Thoracic aorta (tissue), 2 donors: Measurements from ENCODE around the gene COL13A1. TPM values are rescaled to one million over a fixed set of nuclear protein-coding genes. Genes with fewer than 3 reads are reported as not detected.

Source experiments
- ATAC-seq: fragments of 150-250 bp; one replicate; pipeline ENCODE4 v1.8.0; 2017; ENCODE audit warnings: low read depth; ENCODE audit not compliant: insufficient number of reproducible peaks, low FRiP score
- DNase-seq: peaks from one replicate; pipeline ENCODE4 v3.0.0-alpha.2; 2020; ENCODE audit warnings: low spot score
- H3K27ac ChIP-seq, 2 donors: fragments of 200-600 bp; sonication (generic); 1 replicate in 1 of 2; 2 replicates in 1 of 2; pipeline ENCODE4 v1.5.1; 2016; ENCODE audit warnings: mild to moderate bottlenecking in 2 of 2, moderate library complexity in 2 of 2
- H3K27me3 ChIP-seq: fragments of 200-600 bp; sonication (generic); replicated peaks from 2 replicates; pipeline ENCODE4 v1.6.0; 2016; ENCODE audit warnings: mild to moderate bottlenecking; ENCODE audit not compliant: insufficient read depth
- H3K36me3 ChIP-seq: fragments of 200-600 bp; sonication (generic); one replicate; pipeline ENCODE4 v1.5.1; 2016
- H3K4me1 ChIP-seq, 2 donors: fragments of 200-600 bp; sonication (generic); 1 replicate in 1 of 2; 2 replicates in 1 of 2; pipeline versions ENCODE4 v1.5.1 to v1.6.0; 2016; ENCODE audit warnings: low read depth in 2 of 2, mild to moderate bottlenecking in 1 of 2; ENCODE audit not compliant: control insufficient read depth in 1 of 2
- H3K4me3 ChIP-seq: fragments of 200-600 bp; sonication (generic); 2 replicates; pipeline ENCODE4 v1.5.1; 2016; ENCODE audit warnings: mild to moderate bottlenecking
- H3K9me3 ChIP-seq: fragments of 200-600 bp; sonication (generic); 2 replicates; pipeline ENCODE4 v1.5.1; 2016
- total RNA-seq, 2 donors: library from RNA; depleted of rRNA; stranded (reverse); fragments of >200 nt; gene quantifications; one replicate each; pipeline versions ENCODE4 v1.1.0 to v1.2.3, GENCODE V29; 2016
- TF ChIP-seq, protein P1 (sequence below): fragments of 200-600 bp; sonication (generic); IDR thresholded peaks from one replicate; pipeline ENCODE4 v1.5.1; 2019; ENCODE audit warnings: antibody characterized with exemption

Gene COL13A1
- total RNA-seq, 2 donors from 2014 or later, result 23.1 to 34.1 TPM

DNA sequence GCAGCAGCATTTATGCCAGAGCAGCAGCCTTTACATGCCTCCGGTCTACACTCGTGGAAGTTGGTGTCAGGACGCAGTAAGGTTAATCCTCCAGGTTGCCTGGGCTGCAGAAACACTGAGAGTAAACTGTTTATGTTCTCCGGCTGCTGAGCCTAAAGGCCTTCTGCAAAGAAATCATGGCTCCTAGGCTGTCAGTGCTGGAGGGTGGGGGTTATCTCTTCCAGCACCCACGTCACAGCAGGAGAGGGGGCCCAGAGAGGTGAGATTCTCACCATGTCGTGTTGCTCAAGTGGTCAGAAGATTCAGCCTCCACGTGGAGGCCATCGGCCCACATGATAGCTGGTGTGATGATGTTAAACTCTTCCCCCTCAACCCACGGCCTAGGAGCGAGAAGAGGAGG, 41.2 kb downstream of the COL13A1 start:
- ATAC-seq (no peak), DNase-seq (no peak)
- Histone ChIP-seq H3K27me3 (no peaks in the 10 kb centered on the region), H3K27ac (no peak overlapping the region), H3K9me3 (no peaks in the 10 kb centered on the region), H3K36me3 (no peaks in the 10 kb centered on the region), H3K4me1 (peaks cover 0 to 9% of the 10 kb centered on the region in 2 donors), H3K4me3 (no peak overlapping the region)
- TF ChIP-seq, protein P1, sequence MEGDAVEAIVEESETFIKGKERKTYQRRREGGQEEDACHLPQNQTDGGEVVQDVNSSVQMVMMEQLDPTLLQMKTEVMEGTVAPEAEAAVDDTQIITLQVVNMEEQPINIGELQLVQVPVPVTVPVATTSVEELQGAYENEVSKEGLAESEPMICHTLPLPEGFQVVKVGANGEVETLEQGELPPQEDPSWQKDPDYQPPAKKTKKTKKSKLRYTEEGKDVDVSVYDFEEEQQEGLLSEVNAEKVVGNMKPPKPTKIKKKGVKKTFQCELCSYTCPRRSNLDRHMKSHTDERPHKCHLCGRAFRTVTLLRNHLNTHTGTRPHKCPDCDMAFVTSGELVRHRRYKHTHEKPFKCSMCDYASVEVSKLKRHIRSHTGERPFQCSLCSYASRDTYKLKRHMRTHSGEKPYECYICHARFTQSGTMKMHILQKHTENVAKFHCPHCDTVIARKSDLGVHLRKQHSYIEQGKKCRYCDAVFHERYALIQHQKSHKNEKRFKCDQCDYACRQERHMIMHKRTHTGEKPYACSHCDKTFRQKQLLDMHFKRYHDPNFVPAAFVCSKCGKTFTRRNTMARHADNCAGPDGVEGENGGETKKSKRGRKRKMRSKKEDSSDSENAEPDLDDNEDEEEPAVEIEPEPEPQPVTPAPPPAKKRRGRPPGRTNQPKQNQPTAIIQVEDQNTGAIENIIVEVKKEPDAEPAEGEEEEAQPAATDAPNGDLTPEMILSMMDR, result no peak

DNA sequence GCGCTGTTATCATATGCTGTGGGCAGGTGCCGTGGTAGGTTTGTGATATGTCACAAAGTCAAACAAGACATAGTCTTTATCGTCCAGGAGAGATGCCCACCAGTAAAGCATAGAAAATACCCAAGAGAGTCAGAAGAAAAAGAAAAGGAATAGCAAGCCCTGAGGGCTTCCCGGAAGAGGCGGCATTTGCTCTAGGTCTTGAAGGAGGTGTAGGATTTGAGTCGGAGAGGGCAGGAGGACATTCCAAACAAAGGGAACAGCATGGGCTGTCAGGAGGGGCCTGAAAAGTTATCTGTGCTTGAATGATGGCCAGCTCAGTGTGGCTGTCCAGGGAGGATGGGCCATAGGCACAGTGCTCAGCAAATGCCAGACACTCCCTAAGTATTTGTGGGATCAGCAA, 42.2 kb downstream of the COL13A1 start:
- H3K4me3 ChIP-seq, result no peak overlapping the region
- no peaks in the 10 kb centered on the region for H3K27me3 ChIP-seq
- TF ChIP-seq, protein P1, result no peak
- no peak overlapping the region for H3K27ac ChIP-seq
- no peaks in the 10 kb centered on the region for H3K36me3 ChIP-seq
- no peak for DNase-seq
- no peak for ATAC-seq
- H3K9me3 ChIP-seq, result no peaks in the 10 kb centered on the region
- H3K4me1 ChIP-seq, result peaks cover 0 to 9% of the 10 kb centered on the region in 2 donors

DNA sequence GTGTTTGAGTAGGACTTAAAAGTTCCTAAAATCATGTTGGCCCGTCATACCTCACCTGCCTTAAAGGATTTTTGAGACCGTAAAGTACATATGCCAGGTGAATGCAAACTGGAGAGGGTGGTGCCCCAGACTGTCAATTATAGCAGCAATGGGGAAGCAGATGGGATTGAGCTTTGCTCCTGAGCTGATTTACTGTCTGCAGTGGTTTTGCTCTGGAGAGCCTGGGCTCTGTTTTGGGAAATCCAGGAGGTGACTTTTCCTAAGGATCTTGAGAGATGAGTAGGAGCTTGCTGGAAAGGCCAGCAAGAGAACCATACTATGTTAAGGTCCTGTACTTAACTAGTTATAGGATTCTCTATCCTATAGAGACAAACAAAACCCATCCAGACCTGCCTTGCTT, 43.0 kb downstream of the COL13A1 start:
- TF ChIP-seq, protein P1, result no peak
- no peaks in the 10 kb centered on the region for H3K36me3 ChIP-seq
- peaks cover 0 to 9% of the 10 kb centered on the region in 2 donors for H3K4me1 ChIP-seq
- H3K27me3 ChIP-seq, result no peaks in the 10 kb centered on the region
- H3K9me3 ChIP-seq, result no peaks in the 10 kb centered on the region
- no peak overlapping the region for H3K4me3 ChIP-seq
- no peak for ATAC-seq
- H3K27ac ChIP-seq, result no peak overlapping the region
- DNase-seq, result no peak

DNA sequence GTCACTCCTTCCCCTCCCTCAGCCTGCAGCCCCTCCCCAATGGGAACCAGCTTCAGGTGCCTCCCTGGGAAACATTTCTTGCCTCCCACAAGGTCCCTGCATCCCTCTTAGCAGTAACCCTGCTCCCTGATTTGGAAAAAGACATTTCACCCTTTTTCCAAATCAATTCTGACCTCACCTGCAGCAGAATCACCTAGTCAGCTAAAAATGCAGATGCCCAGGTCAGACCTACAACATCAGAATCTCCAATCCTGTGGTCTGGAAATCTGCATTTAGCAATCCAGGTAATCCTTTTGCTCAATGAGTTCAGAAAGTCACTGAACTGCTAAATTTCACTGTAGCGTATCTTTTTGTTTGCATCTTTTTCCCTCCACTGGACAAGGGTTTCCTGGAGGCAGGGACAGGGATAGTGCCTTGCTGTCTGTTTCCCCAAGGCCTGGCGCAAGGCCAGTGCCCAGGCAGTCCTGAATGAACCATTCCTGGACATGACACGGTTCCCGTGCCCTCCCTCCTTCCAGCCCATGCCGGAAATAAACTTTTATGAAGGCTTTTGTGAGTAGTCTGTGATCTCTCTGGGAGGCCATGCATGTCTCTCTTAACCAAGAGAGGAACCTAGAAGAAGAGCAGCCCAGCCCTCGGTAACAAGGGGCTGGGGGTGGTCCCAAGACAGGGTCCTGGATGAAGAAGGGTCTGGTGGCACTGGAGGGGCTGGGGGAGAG, 44.0 kb downstream of the COL13A1 start:
- no peak overlapping the region for H3K27ac ChIP-seq
- H3K9me3 ChIP-seq, result no peaks in the 10 kb centered on the region
- H3K36me3 ChIP-seq, result no peaks in the 10 kb centered on the region
- H3K27me3 ChIP-seq, result no peaks in the 10 kb centered on the region
- H3K4me1 ChIP-seq, result peaks cover 0 to 9% of the 10 kb centered on the region in 2 donors
- TF ChIP-seq, protein P1, result no peak
- DNase-seq (no peak), ATAC-seq (peak; percentile 60)
- H3K4me3 ChIP-seq, result no peak overlapping the region

DNA sequence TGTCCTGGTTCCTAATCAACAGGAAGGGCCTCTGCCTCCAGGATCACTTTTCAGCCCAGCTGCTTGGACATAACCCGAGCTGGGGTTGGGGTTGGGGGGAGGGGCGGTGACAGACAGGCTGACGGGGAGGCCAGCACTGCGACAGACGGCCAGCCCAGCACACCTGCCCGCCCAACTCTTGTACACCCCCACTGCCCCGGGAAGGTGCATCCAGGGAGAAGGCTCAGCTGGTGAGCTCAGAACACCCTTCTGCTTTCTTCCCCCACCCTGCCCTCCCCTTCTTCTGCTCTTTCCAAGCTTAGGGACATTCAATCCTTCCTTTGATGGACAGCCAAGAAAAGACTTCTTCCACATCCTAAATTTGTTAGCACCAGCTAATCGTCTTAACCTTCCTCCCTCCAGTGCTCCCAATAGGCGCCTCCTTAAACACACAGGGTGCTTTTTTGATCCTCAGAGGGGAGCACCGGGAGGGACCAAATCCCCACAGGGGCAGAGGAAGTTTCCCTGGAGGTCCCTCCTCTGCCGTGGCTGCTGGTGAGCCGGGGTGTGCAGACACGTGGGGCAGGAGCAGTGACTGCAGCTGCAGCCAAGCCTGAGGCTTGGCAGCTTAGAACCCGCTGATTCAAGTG, 44.7 kb downstream of the COL13A1 start:
- TF ChIP-seq, protein P1, result no peak
- no peak for DNase-seq
- Histone ChIP-seq H3K36me3 (no peaks in the 10 kb centered on the region), H3K4me3 (no peak overlapping the region), H3K9me3 (no peaks in the 10 kb centered on the region), H3K27me3 (no peaks in the 10 kb centered on the region), H3K4me1 (peaks cover 0 to 9% of the 10 kb centered on the region in 2 donors), H3K27ac (no peak overlapping the region)
- ATAC-seq, result no peak
